HepG2 (cell line): ENCODE data around the gene UBL7. TPM values are rescaled to one million over a fixed set of nuclear protein-coding genes. Genes with fewer than 3 reads are reported as not detected.
A peak's percentile ranks its signal among the peaks of the same experiment; 100 is the strongest.

Experiments
- ISL2 ChIP-seq: sonication (generic); formaldehyde crosslinking; IDR thresholded peaks from 2 replicates; pipeline ENCODE4 v1.5.0; 2020; ENCODE audit warnings: missing genetic modification reagents
- JUND ChIP-seq: sonication (generic); formaldehyde crosslinking; IDR thresholded peaks from 2 replicates; pipeline ENCODE4 v1.8.0; 2022; ENCODE audit warnings: mild to moderate bottlenecking, missing genetic modification reagents
- NAIF1 ChIP-seq: sonication (generic); formaldehyde crosslinking; IDR thresholded peaks from 2 replicates; pipeline ENCODE4 v1.5.0; 2020; ENCODE audit warnings: mild to moderate bottlenecking, missing genetic modification reagents, borderline replicate concordance
- SAFB2 ChIP-seq: sonication (generic); formaldehyde crosslinking; IDR thresholded peaks from 2 replicates; pipeline ENCODE4 v1.5.1; 2020; ENCODE audit warnings: missing genetic modification reagents, low read depth, mild to moderate bottlenecking, borderline replicate concordance
- TP53 ChIP-seq: sonication (generic); formaldehyde crosslinking; conservative IDR thresholded peaks from 2 replicates; pipeline ENCODE4 v1.4.0; 2020; ENCODE audit warnings: missing genetic modification reagents
- ZBTB7A ChIP-seq: sonication (generic); formaldehyde crosslinking; IDR thresholded peaks from 2 replicates; pipeline ENCODE4 v1.8.0; 2022; ENCODE audit warnings: mild to moderate bottlenecking, missing genetic modification reagents
- ZNF256 ChIP-seq: sonication (generic); formaldehyde crosslinking; conservative IDR thresholded peaks from 2 replicates; pipeline ENCODE4 v1.4.0; 2020; ENCODE audit warnings: missing genetic modification reagents
- ZNF3 ChIP-seq: IDR thresholded peaks from 2 replicates; pipeline ENCODE4 v1.7.0; 2017; ENCODE audit warnings: inconsistent platforms
- ZNF563 ChIP-seq: sonication (generic); formaldehyde crosslinking; IDR thresholded peaks from 2 replicates; pipeline ENCODE4 v1.8.0; 2022; ENCODE audit warnings: mild to moderate bottlenecking, moderate library complexity, missing genetic modification reagents
- ZNF605 ChIP-seq: sonication (generic); formaldehyde crosslinking; IDR thresholded peaks from 2 replicates; pipeline ENCODE4 v1.8.0; 2022; ENCODE audit warnings: mild to moderate bottlenecking, missing genetic modification reagents
- ZNF720 ChIP-seq: sonication (generic); formaldehyde crosslinking; IDR thresholded peaks from 2 replicates; pipeline ENCODE4 v1.4.0; 2020; ENCODE audit warnings: missing genetic modification reagents
- ZZZ3 ChIP-seq: sonication (generic); formaldehyde crosslinking; IDR thresholded peaks from 2 replicates; pipeline ENCODE4 v1.4.0; 2020; ENCODE audit warnings: missing genetic modification reagents, mild to moderate bottlenecking, borderline replicate concordance
- polyA plus RNA-seq, 8 experiments: library from polyadenylated mRNA; depleted of rRNA in 3 of 8; stranded (reverse) in 7 of 8; unstranded in 1 of 8; fragments of >200 nt; fragmentation: Illumina TruSeq in 4 of 8; extraction: Trizol in 4 of 8; gene quantifications; 2 replicates each; pipeline versions ENCODE4 v1.2.1 to v1.2.3, GENCODE V29; 2011 to 2016; ENCODE audit warnings: low read depth in 4 of 8, missing spikeins in 1 of 8, mixed read lengths in 1 of 8; ENCODE audit not compliant: insufficient read depth in 1 of 8
- total RNA-seq, 5 experiments: library from RNA; depleted of rRNA; stranded (reverse); fragments of >200 nt; fragmentation: Illumina TruSeq; extraction: Trizol; gene quantifications; 2 replicates each; pipeline ENCODE4 v1.2.3, GENCODE V29; 2016; ENCODE audit warnings: low read depth in 1 of 5
- TF ChIP-seq, protein P1 (sequence below): sonication (generic); formaldehyde crosslinking; IDR thresholded peaks from 2 replicates; pipeline ENCODE4 v1.4.0; 2020; ENCODE audit warnings: mild to moderate bottlenecking, missing genetic modification reagents, borderline replicate concordance
- TF ChIP-seq, protein P2 (sequence below): sonication (generic); formaldehyde crosslinking; conservative IDR thresholded peaks from 2 replicates; pipeline ENCODE4 v1.4.0; 2020; ENCODE audit warnings: missing genetic modification reagents
- TF ChIP-seq, protein P3 (sequence below): IDR thresholded peaks from 2 replicates; pipeline ENCODE4 v1.6.1; 2016; ENCODE audit warnings: missing biosample characterization, missing genetic modification reagents, low read depth
- TF ChIP-seq, protein P4 (sequence below): sonication (generic); formaldehyde crosslinking; conservative IDR thresholded peaks from 2 replicates; pipeline ENCODE4 v1.8.0; 2022; ENCODE audit warnings: mild to moderate bottlenecking, moderate library complexity, missing genetic modification reagents
- TF ChIP-seq, protein P5 (sequence below): sonication (generic); formaldehyde crosslinking; IDR thresholded peaks from 2 replicates; pipeline ENCODE4 v1.4.0; 2020; ENCODE audit warnings: missing genetic modification reagents
- TF ChIP-seq, protein P6 (sequence below): sonication (generic); formaldehyde crosslinking; IDR thresholded peaks from 2 replicates; pipeline ENCODE4 v1.5.0; 2020; ENCODE audit warnings: missing genetic modification reagents

The UBL7 gene
- total and polyA plus RNA-seq, 2 of the 13 experiments (the other 11 are each of a cell fraction or from before 2014, with no cell fraction given) = 55.0 to 63.5 TPM

DNA sequence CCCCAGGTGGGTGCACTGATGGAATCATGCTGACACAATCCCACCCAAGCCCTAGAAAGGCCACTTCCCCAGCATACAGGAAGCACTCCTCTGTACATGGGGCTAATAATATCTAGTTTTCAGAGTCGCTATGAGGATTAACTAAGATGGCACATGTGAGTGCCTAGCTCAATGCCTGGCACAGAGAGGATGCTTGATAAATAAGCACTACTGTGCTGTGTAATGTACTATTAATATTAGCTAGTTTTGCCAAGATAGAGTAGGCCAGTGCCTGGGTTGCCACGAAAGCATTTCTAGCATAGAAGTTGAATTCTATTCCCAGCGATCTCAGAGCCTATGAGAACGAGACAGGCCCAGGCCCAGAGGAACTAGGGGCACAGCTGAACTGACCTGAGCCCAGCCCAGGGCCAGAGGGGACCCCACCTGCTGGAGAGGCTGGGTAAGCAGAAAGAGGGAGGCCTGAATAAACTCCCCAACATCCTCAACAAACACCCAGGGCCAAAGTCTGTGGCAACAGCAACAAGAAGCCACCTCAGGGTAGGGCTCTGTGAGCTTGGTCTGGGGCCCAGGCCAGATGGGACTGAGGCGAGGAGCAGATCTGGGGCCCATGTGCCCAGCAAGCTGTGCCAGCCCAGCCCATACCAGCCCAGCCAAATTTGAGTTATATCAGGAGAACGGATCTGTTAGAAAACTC, 19.6 kb downstream of the UBL7 start (continued):
- TF ChIP-seq, protein P1, sequence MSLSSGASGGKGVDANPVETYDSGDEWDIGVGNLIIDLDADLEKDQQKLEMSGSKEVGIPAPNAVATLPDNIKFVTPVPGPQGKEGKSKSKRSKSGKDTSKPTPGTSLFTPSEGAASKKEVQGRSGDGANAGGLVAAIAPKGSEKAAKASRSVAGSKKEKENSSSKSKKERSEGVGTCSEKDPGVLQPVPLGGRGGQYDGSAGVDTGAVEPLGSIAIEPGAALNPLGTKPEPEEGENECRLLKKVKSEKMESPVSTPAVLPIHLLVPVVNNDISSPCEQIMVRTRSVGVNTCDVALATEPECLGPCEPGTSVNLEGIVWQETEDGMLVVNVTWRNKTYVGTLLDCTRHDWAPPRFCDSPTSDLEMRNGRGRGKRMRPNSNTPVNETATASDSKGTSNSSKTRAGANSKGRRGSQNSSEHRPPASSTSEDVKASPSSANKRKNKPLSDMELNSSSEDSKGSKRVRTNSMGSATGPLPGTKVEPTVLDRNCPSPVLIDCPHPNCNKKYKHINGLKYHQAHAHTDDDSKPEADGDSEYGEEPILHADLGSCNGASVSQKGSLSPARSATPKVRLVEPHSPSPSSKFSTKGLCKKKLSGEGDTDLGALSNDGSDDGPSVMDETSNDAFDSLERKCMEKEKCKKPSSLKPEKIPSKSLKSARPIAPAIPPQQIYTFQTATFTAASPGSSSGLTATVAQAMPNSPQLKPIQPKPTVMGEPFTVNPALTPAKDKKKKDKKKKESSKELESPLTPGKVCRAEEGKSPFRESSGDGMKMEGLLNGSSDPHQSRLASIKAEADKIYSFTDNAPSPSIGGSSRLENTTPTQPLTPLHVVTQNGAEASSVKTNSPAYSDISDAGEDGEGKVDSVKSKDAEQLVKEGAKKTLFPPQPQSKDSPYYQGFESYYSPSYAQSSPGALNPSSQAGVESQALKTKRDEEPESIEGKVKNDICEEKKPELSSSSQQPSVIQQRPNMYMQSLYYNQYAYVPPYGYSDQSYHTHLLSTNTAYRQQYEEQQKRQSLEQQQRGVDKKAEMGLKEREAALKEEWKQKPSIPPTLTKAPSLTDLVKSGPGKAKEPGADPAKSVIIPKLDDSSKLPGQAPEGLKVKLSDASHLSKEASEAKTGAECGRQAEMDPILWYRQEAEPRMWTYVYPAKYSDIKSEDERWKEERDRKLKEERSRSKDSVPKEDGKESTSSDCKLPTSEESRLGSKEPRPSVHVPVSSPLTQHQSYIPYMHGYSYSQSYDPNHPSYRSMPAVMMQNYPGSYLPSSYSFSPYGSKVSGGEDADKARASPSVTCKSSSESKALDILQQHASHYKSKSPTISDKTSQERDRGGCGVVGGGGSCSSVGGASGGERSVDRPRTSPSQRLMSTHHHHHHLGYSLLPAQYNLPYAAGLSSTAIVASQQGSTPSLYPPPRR (CRISPR knock-in tag) = no peak
- TF ChIP-seq ZNF605 (CRISPR knock-in tag) (no peak), ZNF563 (no peak), JUND (CRISPR knock-in tag) (no peak), ZBTB7A (CRISPR knock-in tag) (0 out of 2 replicates have a peak, but pooled peaks have one; percentile 7), ZZZ3 (CRISPR knock-in tag) (no peak), TP53 (no peak), ZNF256 (CRISPR knock-in tag) (no peak), NAIF1 (CRISPR knock-in tag) (no peak), ZNF3 (CRISPR knock-in tag) (no peak), ZNF720 (CRISPR knock-in tag) (no peak), ISL2 (no peak), SAFB2 (CRISPR knock-in tag) (no peak)
- TF ChIP-seq, protein P2, sequence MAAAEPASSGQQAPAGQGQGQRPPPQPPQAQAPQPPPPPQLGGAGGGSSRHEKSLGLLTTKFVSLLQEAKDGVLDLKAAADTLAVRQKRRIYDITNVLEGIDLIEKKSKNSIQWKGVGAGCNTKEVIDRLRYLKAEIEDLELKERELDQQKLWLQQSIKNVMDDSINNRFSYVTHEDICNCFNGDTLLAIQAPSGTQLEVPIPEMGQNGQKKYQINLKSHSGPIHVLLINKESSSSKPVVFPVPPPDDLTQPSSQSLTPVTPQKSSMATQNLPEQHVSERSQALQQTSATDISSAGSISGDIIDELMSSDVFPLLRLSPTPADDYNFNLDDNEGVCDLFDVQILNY (CRISPR knock-in tag) = no peak
- TF ChIP-seq, protein P3, sequence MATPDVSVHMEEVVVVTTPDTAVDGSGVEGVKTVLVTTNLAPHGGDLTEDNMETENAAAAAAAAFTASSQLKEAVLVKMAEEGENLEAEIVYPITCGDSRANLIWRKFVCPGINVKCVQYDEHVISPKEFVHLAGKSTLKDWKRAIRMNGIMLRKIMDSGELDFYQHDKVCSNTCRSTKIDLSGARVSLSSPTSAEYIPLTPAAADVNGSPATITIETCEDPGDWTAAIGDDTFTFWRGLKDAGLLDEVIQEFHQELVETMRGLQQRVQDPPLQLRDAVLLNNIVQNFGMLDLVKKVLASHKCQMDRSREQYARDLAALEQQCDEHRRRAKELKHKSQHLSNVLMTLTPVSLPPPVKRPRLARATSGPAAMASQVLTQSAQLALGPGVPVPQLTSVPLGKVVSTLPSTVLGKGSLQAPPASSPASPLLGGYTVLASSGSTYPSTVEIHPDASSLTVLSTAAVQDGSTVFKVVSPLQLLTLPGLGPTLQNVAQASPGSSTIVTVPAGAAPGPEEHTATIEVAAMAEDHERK (CRISPR knock-in tag) = no peak
- TF ChIP-seq, protein P4, sequence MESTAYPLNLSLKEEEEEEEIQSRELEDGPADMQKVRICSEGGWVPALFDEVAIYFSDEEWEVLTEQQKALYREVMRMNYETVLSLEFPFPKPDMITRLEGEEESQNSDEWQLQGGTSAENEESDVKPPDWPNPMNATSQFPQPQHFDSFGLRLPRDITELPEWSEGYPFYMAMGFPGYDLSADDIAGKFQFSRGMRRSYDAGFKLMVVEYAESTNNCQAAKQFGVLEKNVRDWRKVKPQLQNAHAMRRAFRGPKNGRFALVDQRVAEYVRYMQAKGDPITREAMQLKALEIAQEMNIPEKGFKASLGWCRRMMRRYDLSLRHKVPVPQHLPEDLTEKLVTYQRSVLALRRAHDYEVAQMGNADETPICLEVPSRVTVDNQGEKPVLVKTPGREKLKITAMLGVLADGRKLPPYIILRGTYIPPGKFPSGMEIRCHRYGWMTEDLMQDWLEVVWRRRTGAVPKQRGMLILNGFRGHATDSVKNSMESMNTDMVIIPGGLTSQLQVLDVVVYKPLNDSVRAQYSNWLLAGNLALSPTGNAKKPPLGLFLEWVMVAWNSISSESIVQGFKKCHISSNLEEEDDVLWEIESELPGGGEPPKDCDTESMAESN (CRISPR knock-in tag) = no peak
- TF ChIP-seq, protein P5, sequence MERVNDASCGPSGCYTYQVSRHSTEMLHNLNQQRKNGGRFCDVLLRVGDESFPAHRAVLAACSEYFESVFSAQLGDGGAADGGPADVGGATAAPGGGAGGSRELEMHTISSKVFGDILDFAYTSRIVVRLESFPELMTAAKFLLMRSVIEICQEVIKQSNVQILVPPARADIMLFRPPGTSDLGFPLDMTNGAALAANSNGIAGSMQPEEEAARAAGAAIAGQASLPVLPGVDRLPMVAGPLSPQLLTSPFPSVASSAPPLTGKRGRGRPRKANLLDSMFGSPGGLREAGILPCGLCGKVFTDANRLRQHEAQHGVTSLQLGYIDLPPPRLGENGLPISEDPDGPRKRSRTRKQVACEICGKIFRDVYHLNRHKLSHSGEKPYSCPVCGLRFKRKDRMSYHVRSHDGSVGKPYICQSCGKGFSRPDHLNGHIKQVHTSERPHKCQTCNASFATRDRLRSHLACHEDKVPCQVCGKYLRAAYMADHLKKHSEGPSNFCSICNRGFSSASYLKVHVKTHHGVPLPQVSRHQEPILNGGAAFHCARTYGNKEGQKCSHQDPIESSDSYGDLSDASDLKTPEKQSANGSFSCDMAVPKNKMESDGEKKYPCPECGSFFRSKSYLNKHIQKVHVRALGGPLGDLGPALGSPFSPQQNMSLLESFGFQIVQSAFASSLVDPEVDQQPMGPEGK = no peak
- TF ChIP-seq, protein P6, sequence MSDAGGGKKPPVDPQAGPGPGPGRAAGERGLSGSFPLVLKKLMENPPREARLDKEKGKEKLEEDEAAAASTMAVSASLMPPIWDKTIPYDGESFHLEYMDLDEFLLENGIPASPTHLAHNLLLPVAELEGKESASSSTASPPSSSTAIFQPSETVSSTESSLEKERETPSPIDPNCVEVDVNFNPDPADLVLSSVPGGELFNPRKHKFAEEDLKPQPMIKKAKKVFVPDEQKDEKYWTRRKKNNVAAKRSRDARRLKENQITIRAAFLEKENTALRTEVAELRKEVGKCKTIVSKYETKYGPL = no peak
